ENCODE measurements around the gene BAIAP2L1. TPM values are rescaled to one million over a fixed set of nuclear protein-coding genes. Genes with fewer than 3 reads are reported as not detected.
A peak's percentile ranks its signal among the peaks of the same experiment; 100 is the strongest.
"Not testable (repeated sequence)": the region's sequence is repeated elsewhere in the genome, so short reads cannot be mapped to it uniquely, and the experiment has no call there.

BAIAP2L1 gene
- 7.1 and 9.4 TPM in 2 replicates for total RNA-seq (2014; rRNA removed; shearing (Covaris generic))

GRCh38 chr7:98400542-98401340, at the start of gene BAIAP2L1:
BAIAP2L1 (minus strand) TSS chr7:98401090; CDS start chr7:98400852, 238 bp downstream.
- peak; percentile 59 for DNase-seq (ENCODE audit: low read depth)

GRCh38 chr7:98448766-98449165, 47.9 kb upstream of the BAIAP2L1 start:
- DNase-seq (ENCODE audit: low read depth) = no peak

GRCh38 chr7:98440992-98441391, 40.1 kb upstream of the BAIAP2L1 start:
- DNase-seq (ENCODE audit: low read depth) = not testable (repeated sequence)

- DNase-seq (ENCODE audit: low read depth) = no peak
These were observed 38.6 kb upstream of the BAIAP2L1 start for GRCh38 chr7:98439484-98439883.

GRCh38 chr7:98434087-98434486, 33.2 kb upstream of the BAIAP2L1 start:
- DNase-seq (ENCODE audit: low read depth) = no peak

- DNase-seq (ENCODE audit: low read depth) = no peak
These were observed 28.9 kb upstream of the BAIAP2L1 start for GRCh38 chr7:98429799-98430198.

- peak; percentile 70 for DNase-seq (ENCODE audit: low read depth)
These were observed 22.2 kb upstream of the BAIAP2L1 start for GRCh38 chr7:98423043-98423442.

GRCh38 chr7:98420966-98421612, 20.2 kb upstream of the BAIAP2L1 start:
- DNase-seq (ENCODE audit: low read depth) = peak; percentile 22

GRCh38 chr7:98419988-98420387, 19.1 kb upstream of the BAIAP2L1 start:
- not testable (repeated sequence) for DNase-seq (ENCODE audit: low read depth)

- DNase-seq (ENCODE audit: low read depth) = not testable (repeated sequence)
These were observed 18.4 kb upstream of the BAIAP2L1 start for GRCh38 chr7:98419316-98419691.

- DNase-seq (ENCODE audit: low read depth) = peak; percentile 97
These were observed 17.9 kb upstream of the BAIAP2L1 start for GRCh38 chr7:98418636-98419315.

GRCh38 chr7:98418271-98418635, 17.4 kb upstream of the BAIAP2L1 start:
- peak; percentile 79 for DNase-seq (ENCODE audit: low read depth)

GRCh38 chr7:98417604-98418270, 16.8 kb upstream of the BAIAP2L1 start:
- DNase-seq (ENCODE audit: low read depth) = peak; percentile 35

- DNase-seq (ENCODE audit: low read depth) = no peak
These were observed 13.5 kb upstream of the BAIAP2L1 start for GRCh38 chr7:98414205-98414900.

GRCh38 chr7:98413655-98414054, 12.8 kb upstream of the BAIAP2L1 start:
- DNase-seq (ENCODE audit: low read depth) = not testable (repeated sequence)

GRCh38 chr7:98409843-98410242, 9.0 kb upstream of the BAIAP2L1 start:
- DNase-seq (ENCODE audit: low read depth) = no peak

GRCh38 chr7:98408146-98408545, 7.3 kb upstream of the BAIAP2L1 start:
- not testable (repeated sequence) for DNase-seq (ENCODE audit: low read depth)

- no peak for DNase-seq (ENCODE audit: low read depth)
These were observed 5.9 kb upstream of the BAIAP2L1 start for GRCh38 chr7:98406827-98407226.

GRCh38 chr7:98404840-98405239, 4.0 kb upstream of the BAIAP2L1 start:
- DNase-seq (ENCODE audit: low read depth) = no peak

- peak; percentile 59 for DNase-seq (ENCODE audit: low read depth)
These were observed 874 bp downstream of the BAIAP2L1 start for GRCh38 chr7:98399890-98400541.

- DNase-seq (ENCODE audit: low read depth) = no peak
These were observed 1.4 kb downstream of the BAIAP2L1 start for GRCh38 chr7:98399462-98399861.

Measured in RPMI7951 (cell line).